IMR-90 (cell line): Measurements from ENCODE around the gene DUSP7. TPM values are rescaled to one million over a fixed set of nuclear protein-coding genes. Genes with fewer than 3 reads are reported as not detected.

ENCODE experiments used
- ATAC-seq: fragments of 200-7000 bp; cut with Tn5 transposase; 2 replicates; pipeline ENCODE4 v1.9.1; 2020; ENCODE audit warnings: low read depth, mild to moderate bottlenecking, moderate library complexity
- BruUV-seq: library from RNA; stranded (reverse); fragments of 400-500 nt; replicated peaks from 2 replicates; lab custom pipeline; 2021; lab: Mats Ljungman, UMichigan
- CTCF ChIA-PET: fragments of 300-600 bp; formaldehyde crosslinking; extraction: SDS; loops from one replicate; lab custom pipeline; 2021; ENCODE audit warnings: antibody characterized with exemption; lab: Yijun Ruan, JAX
- POLR2A ChIA-PET: fragments of 300-600 bp; sonication (Branson Sonifier 250); formaldehyde crosslinking; loops from one replicate; lab custom pipeline; 2022; ENCODE audit warnings: antibody characterized with exemption; ENCODE audit not compliant: unreplicated experiment; lab: Charles Lee
- DNase-seq: peaks from one replicate; pipeline ENCODE4 v3.0.0; 2013
- H2AFZ ChIP-seq: replicated peaks from 2 replicates; pipeline ENCODE3; 2013; ENCODE audit warnings: low read length, mild to moderate bottlenecking; ENCODE audit not compliant: poor library complexity
- H2AK5ac ChIP-seq: 2 replicates; pipeline ENCODE4 v1.6.1; 2013; ENCODE audit warnings: low read depth, low read length, inconsistent platforms
- H2AK9ac ChIP-seq: replicated peaks from 2 replicates; pipeline ENCODE3; 2013; ENCODE audit warnings: mild to moderate bottlenecking, low read depth, low read length, moderate library complexity; ENCODE audit not compliant: poor library complexity
- H2BK120ac ChIP-seq: 2 replicates; pipeline ENCODE4 v1.6.1; 2013; ENCODE audit warnings: low read depth, low read length, inconsistent platforms
- H2BK15ac ChIP-seq: 3 replicates; pipeline ENCODE4 v1.6.1; 2013; ENCODE audit warnings: low read depth, low read length, inconsistent platforms
- H2BK20ac ChIP-seq: 2 replicates; pipeline ENCODE4 v1.6.1; 2013; ENCODE audit warnings: low read depth, mild to moderate bottlenecking, inconsistent platforms, low read length, moderate library complexity
- H2BK5ac ChIP-seq: 2 replicates; pipeline ENCODE4 v1.6.1; 2013; ENCODE audit warnings: mild to moderate bottlenecking, low read depth, low read length, inconsistent platforms; ENCODE audit not compliant: poor library complexity, severe bottlenecking
- H3K14ac ChIP-seq: replicated peaks from 2 replicates; pipeline ENCODE4 v1.6.1; 2013; ENCODE audit warnings: low read depth, low read length, inconsistent platforms
- H3K18ac ChIP-seq: 2 replicates; pipeline ENCODE4 v1.6.1; 2013; ENCODE audit warnings: low read depth, low read length, control low read depth
- H3K23ac ChIP-seq: 2 replicates; pipeline ENCODE4 v1.6.1; 2013; ENCODE audit warnings: low read depth, low read length, inconsistent platforms
- H3K27ac ChIP-seq: 2 replicates; pipeline ENCODE4 v1.5.1; 2013; ENCODE audit warnings: mild to moderate bottlenecking, control low read depth, low read length; ENCODE audit not compliant: insufficient read depth
- H3K27me3 ChIP-seq: 2 replicates; pipeline ENCODE4 v1.6.1; 2013; ENCODE audit warnings: low read length; ENCODE audit not compliant: control insufficient read depth, insufficient read depth
- H3K36me3 ChIP-seq: 2 replicates; pipeline ENCODE4 v1.6.1; 2013; ENCODE audit warnings: low read length, mixed read lengths; ENCODE audit not compliant: control insufficient read depth, insufficient read depth
- H3K4ac ChIP-seq: 2 replicates; pipeline ENCODE4 v1.6.1; 2013; ENCODE audit warnings: low read depth, low read length, inconsistent platforms
- H3K4me1 ChIP-seq: 2 replicates; pipeline ENCODE4 v1.6.1; 2013; ENCODE audit warnings: low read length, mixed read lengths; ENCODE audit not compliant: control insufficient read depth, insufficient read depth
- H3K4me2 ChIP-seq: 2 replicates; pipeline ENCODE4 v1.6.1; 2013; ENCODE audit warnings: low read depth, mild to moderate bottlenecking, control low read depth, low read length, moderate library complexity
- H3K4me3 ChIP-seq: 2 replicates; pipeline ENCODE4 v1.5.1; 2013; ENCODE audit warnings: low read depth, mild to moderate bottlenecking, control low read depth, low read length, moderate library complexity; ENCODE audit not compliant: insufficient read depth
- H3K56ac ChIP-seq: 2 replicates; pipeline ENCODE4 v1.6.1; 2013; ENCODE audit warnings: low read length, inconsistent platforms; ENCODE audit not compliant: insufficient read depth; ENCODE audit errors: extremely low read depth
- H3K79me1 ChIP-seq, 2 experiments: 2 replicates each; pipeline ENCODE4 v1.6.1; 2013; ENCODE audit warnings: low read length in 2 of 2, inconsistent platforms in 1 of 2, low read depth in 1 of 2
- H3K9ac ChIP-seq: 2 replicates; pipeline ENCODE4 v1.6.1; 2013; ENCODE audit warnings: low read depth, low read length, control low read depth
- H3K9me1 ChIP-seq: 2 replicates; pipeline ENCODE4 v1.6.1; 2013; ENCODE audit warnings: low read length, inconsistent platforms; ENCODE audit not compliant: insufficient read depth
- H3K9me3 ChIP-seq: 2 replicates; pipeline ENCODE4 v1.6.1; 2013; ENCODE audit warnings: low read length; ENCODE audit not compliant: control insufficient read depth, insufficient read depth
- H4K20me1 ChIP-seq: 2 replicates; pipeline ENCODE4 v1.6.1; 2013; ENCODE audit warnings: low read length, inconsistent platforms; ENCODE audit not compliant: insufficient read depth
- H4K5ac ChIP-seq: 2 replicates; pipeline ENCODE4 v1.6.1; 2013; ENCODE audit warnings: mild to moderate bottlenecking, low read depth, low read length, control low read depth
- H4K8ac ChIP-seq, 2 experiments: 2 replicates each; pipeline ENCODE4 v1.6.1; 2013; ENCODE audit warnings: low read depth in 2 of 2, low read length in 2 of 2, control low read depth in 1 of 2, inconsistent platforms in 1 of 2
- H4K91ac ChIP-seq: 2 replicates; pipeline ENCODE4 v1.6.1; 2013; ENCODE audit warnings: low read depth, low read length, inconsistent platforms; ENCODE audit not compliant: insufficient read depth
- BHLHE40 ChIP-seq: fragments of 150-350 bp; IDR thresholded peaks from 2 replicates; pipeline ENCODE4 v1.6.1; 2016; ENCODE audit warnings: mild to moderate bottlenecking, low read depth, low read length
- CEBPB ChIP-seq: IDR thresholded peaks from 2 replicates; pipeline ENCODE4 v1.6.1; 2012; ENCODE audit warnings: low read depth, low read length, improper control_type of control experiment
- CHD1 ChIP-seq: IDR thresholded peaks from 2 replicates; pipeline ENCODE4 v1.6.1; 2012; ENCODE audit warnings: low read depth, low read length, improper control_type of control experiment
- CTCF ChIP-seq: conservative IDR thresholded peaks from 2 replicates; pipeline ENCODE4 v1.5.1; 2012; ENCODE audit warnings: mild to moderate bottlenecking, low read depth, low read length, improper control_type of control experiment
- ELK1 ChIP-seq: fragments of 150-350 bp; IDR thresholded peaks from 2 replicates; pipeline ENCODE4 v1.6.1; 2016; ENCODE audit warnings: low read depth, mild to moderate bottlenecking, low read length, moderate library complexity, borderline replicate concordance
- MAFK ChIP-seq: IDR thresholded peaks from 2 replicates; pipeline ENCODE4 v1.6.1; 2012; ENCODE audit warnings: low read depth, low read length, improper control_type of control experiment
- MXI1 ChIP-seq: IDR thresholded peaks from 2 replicates; pipeline ENCODE4 v1.6.1; 2012; ENCODE audit warnings: low read depth, mild to moderate bottlenecking, low read length, moderate library complexity, borderline replicate concordance
- RAD21 ChIP-seq: IDR thresholded peaks from 2 replicates; pipeline ENCODE4 v1.6.1; 2012; ENCODE audit warnings: low read length, improper control_type of control experiment
- RFX5 ChIP-seq: IDR thresholded peaks from 2 replicates; pipeline ENCODE4 v1.8.0; 2012; ENCODE audit warnings: low read depth, mild to moderate bottlenecking, low read length, moderate library complexity
- WGBS, 2 experiments: methylation state at CpG; one replicate each; pipeline versions ENCODE4 v1.1.5 to v1.1.7; 2013; ENCODE audit warnings: missing lambda C conversion rate in 2 of 2; ENCODE audit not compliant: insufficient read length in 1 of 2; ENCODE audit errors: extremely low coverage in 2 of 2; 5-methylcytosine and 5-hydroxymethylcytosine counted together
- dilution Hi-C: fragments of 300-500 bp; cut with HindIII; formaldehyde crosslinking; loops from one replicate; pipeline ENCODE4 v1.14.3; 2018; ENCODE audit warnings: low sequenced_read_pairs; ENCODE audit not compliant: unreplicated experiment
- in situ Hi-C: fragments of 300-500 bp; cut with MboI; formaldehyde crosslinking; loops from 3 replicates; pipeline ENCODE4 v1.14.3; 2019; ENCODE audit warnings: low sequenced_read_pairs, inconsistent platforms, mixed read lengths
- intact Hi-C: fragments of 100-400 bp; cut with micrococcal nuclease; formaldehyde crosslinking; loops from 2 replicates; pipeline ENCODE4 v1.10.0; 2022
- polyA plus RNA-seq, 3 experiments: library from polyadenylated mRNA; depleted of rRNA; stranded (reverse); fragments of >200 nt; gene quantifications; 2 replicates each; pipeline ENCODE4 v1.2.3, GENCODE V29; 2012; ENCODE audit warnings: low replicate concordance in 1 of 3
- total RNA-seq: library from RNA; depleted of rRNA; stranded (reverse); fragments of >200 nt; gene quantifications from 2 replicates; pipeline ENCODE4 v1.2.3, GENCODE V29; 2012

The DUSP7 gene
- total and polyA plus RNA-seq, 2 of the 4 experiments (the other 2 are of a cell fraction): 9.3 to 24.0 TPM

- no peak for TF ChIP-seq CTCF
Measured at GRCh38 chr3:52069855-52070254, 13.5 kb upstream of the DUSP7 start (continued).

GRCh38 chr3:52069135-52069534 is 12.8 kb upstream of the DUSP7 start:
- no TSS peak for BruUV-seq
- H3K4me3 ChIP-seq: no peak overlapping the region
- POLR2A ChIA-PET: no interaction called here
- H4K91ac ChIP-seq: no peak overlapping the region
- DNase-seq: no peak
- no peak overlapping the region for H2BK15ac ChIP-seq
- no peak overlapping the region for H3K23ac ChIP-seq
- no peaks in the 10 kb centered on the region for H3K79me1 ChIP-seq
- no peaks in the 10 kb centered on the region for H3K9me1 ChIP-seq
- no peak overlapping the region for H2BK120ac ChIP-seq
- H3K4me2 ChIP-seq: no peak overlapping the region
- H3K27ac ChIP-seq: no peak overlapping the region
- no peak for ATAC-seq
- no peak overlapping the region for H2BK5ac ChIP-seq
- H2AK5ac ChIP-seq: no peak overlapping the region
- intact Hi-C loops: no loop called here
- no peak overlapping the region for H2AFZ ChIP-seq
- H3K9ac ChIP-seq: no peak overlapping the region
- dilution Hi-C loops: no loop called here
- no peak overlapping the region for H2AK9ac ChIP-seq
- H4K8ac ChIP-seq: no peak overlapping the region
- H3K18ac ChIP-seq: no peak overlapping the region
- H3K56ac ChIP-seq: no peak overlapping the region
- no peak overlapping the region for H3K4ac ChIP-seq
- H3K36me3 ChIP-seq: 0 out of 2 replicates have a peak, but pooled peaks cover 1% of the 10 kb centered on the region
- H3K4me1 ChIP-seq: peaks cover 3% of the 10 kb centered on the region; the same call in 1 of the 2 replicates
- H3K9me3 ChIP-seq: no peaks in the 10 kb centered on the region
- CTCF ChIA-PET: no interaction called here
- 80% methylated on average over 1 of the region's 5 CpGs; no CpG with 5 or more reads in 1 of the 2 experiments for WGBS, 2 experiments
- H4K20me1 ChIP-seq: no peaks in the 10 kb centered on the region; the same call in 1 of the 2 replicates
- H3K14ac ChIP-seq: no peak overlapping the region
- H4K5ac ChIP-seq: no peak overlapping the region
- TF ChIP-seq RAD21 (no peak), RFX5 (no peak), MXI1 (no peak), CEBPB (no peak), MAFK (no peak), CTCF (no peak), CHD1 (no peak), ELK1 (no peak), BHLHE40 (no peak)
- H2BK20ac ChIP-seq: no peak overlapping the region
- in situ Hi-C loops: no loop called here
- no peaks in the 10 kb centered on the region; the same call in 1 of the 2 replicates for H3K27me3 ChIP-seq
